NCI-H2029 (cell line): Measurements from ENCODE around the gene PLEKHG5.

Experiments
- DNase-seq: peaks from one replicate; lab custom pipeline; 2025; lab: John Stamatoyannopoulos, UW

PLEKHG5 gene

DNA sequence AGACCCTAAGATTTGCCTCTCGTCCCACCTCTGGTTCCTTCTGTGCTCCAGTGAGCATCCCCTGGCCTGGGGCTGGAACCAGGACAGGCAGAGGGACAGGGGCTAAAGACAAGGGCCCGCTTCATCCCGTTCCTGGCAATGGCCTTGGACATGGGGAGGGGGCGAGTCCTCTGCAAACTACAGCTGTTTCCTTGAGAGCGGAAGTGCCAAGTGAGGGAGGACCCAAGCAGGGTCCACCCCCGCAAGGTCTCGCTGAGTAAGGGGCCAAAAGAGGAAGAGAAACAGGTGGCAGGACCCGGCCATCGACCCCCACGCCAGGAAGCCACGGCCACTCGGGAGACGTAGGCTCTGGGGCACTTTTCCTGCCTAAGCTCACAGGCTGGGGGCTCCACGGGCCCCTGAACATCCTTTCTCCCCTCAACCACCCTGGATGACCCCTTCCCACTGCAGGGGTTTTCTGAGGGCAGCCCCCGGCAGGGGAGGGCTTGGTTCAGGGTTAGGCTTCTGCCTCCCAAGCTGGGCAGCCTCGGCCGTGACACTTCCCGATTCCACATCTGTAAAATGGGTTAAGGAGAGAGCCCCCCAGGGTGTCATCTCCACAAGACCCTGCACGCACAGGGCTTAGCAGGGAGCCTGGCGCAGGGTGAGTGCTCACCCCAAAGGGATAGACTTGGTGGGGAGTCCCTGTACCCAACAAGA lies 17.9 kb upstream of the PLEKHG5 start:
- no peak for DNase-seq

DNA sequence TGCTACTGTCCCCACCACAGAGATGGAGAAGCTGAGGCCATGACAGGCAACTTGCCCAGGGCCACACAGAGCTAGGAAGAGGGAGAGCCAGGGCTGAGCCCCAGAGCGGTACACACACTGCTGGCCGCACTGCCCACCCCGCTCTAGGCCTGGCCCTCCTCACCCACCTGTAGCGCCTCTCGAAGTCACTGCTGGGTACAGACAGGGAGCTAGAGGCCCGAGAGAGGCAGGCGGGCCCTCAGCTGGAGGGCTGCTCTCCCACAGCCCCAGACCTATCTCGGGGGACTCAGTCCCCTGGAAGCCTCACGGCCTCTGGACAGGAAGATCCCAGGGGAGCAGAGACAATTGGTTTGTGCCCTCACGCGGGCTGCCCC lies 17.3 kb upstream of the PLEKHG5 start:
- DNase-seq: no peak

DNA sequence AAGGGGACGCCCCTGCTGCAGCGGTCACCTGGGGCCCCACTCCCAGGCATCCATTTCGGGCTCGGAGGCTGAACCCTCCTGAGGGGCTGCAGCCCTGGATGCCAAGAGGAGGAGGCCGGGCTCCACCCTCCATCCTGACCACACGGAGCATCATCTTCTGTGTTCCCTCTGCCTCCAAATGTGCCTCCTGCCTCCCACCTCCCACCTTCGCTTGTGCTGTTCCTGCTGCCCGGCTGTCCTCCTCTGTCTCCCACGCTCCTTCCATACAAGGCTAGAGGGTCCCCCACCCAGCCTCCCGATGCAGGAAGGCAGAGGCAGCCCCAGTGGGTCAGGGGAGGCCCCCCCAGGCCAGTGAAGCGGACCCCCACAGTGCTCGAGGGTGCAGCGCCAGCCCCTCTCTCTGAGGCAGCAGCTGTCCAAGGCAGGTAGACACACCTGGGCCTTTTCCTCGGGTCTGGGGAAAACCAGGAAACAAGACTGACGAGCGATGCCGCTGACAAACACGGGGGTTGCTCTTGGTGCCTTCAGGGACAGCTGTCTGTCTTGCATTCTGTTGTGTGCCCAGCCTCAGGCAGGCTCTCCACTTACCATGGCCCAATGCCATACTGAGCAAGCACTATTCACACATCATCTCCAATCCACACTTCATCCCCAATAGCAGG lies 16.8 kb upstream of the PLEKHG5 start:
- no peak for DNase-seq

GRCh38 chr1:6507461-6507911 lies 16.0 kb upstream of the PLEKHG5 start:
- no peak for DNase-seq

DNA sequence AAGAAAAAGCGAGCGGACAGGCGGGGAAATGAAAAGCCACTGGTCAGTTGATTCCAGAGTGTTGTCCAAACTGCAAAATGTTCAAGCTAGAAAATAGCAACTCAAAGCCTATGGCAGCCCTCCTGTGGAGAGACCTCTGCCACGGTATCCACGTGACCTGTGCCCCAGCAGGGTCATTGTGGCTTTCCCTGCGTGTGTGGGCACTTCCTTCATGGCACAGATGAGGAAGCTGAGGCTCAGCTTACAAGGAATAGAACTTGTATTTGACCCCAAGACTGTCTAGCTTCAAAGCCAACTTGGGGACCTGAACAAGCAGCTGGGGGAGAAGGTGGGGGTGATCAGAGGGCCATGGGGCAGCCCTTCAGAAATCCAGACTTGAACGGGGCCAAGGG lies 15.6 kb upstream of the PLEKHG5 start:
- DNase-seq: no peak

- no peak for DNase-seq
Measured at GRCh38 chr1:6506210-6507036, 15.0 kb upstream of the PLEKHG5 start.

DNA sequence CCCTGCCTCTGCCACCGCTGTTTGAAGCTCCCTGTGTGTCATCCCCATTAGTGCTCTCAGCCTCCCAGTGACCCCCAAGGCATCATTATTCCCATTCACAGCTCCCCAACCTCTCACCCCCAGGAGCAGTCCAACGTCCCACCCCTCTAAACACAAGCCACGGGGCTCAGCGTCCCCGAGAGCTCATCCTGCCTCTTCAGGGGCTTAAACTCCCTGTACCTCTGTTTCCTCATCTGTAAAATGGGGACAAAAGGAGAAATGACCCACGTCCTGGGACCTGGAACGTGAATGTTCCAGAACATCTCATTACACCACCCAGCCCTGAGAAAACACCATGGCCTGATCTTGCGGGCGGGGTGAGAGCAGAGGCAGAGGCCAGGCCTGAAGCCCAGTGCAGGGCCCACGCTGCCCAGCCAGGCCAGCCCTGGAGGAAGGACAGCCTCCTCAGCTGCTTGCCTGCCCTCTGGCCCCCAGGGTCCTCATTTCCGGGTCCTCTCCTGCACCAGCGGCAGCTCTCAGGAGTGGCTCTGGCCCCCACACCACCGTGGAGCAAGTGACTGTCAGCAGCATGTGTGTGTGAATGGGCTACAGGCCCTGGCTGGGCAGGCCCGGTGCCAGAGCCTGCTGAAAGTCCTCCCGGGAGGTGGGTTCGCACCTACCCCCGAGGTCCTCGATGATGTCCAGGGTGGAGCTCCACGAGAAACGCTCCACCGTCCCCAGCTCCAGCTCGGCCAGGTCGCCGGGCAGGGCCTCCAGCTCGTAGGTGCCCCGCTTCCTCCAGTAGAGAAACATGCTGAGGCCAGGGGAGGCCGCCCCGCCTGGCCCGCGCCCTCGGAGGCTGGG lies 14.1 kb upstream of the PLEKHG5 start:
- DNase-seq: no peak

- DNase-seq: no peak
Measured at GRCh38 chr1:6504887-6505286, 13.4 kb upstream of the PLEKHG5 start.

- DNase-seq: no peak
Measured at GRCh38 chr1:6503884-6504602, 12.6 kb upstream of the PLEKHG5 start.

- no peak for DNase-seq
Measured at GRCh38 chr1:6502000-6502891, 10.8 kb upstream of the PLEKHG5 start.

GRCh38 chr1:6501279-6501813 lies 9.9 kb upstream of the PLEKHG5 start:
- DNase-seq: no peak

DNA sequence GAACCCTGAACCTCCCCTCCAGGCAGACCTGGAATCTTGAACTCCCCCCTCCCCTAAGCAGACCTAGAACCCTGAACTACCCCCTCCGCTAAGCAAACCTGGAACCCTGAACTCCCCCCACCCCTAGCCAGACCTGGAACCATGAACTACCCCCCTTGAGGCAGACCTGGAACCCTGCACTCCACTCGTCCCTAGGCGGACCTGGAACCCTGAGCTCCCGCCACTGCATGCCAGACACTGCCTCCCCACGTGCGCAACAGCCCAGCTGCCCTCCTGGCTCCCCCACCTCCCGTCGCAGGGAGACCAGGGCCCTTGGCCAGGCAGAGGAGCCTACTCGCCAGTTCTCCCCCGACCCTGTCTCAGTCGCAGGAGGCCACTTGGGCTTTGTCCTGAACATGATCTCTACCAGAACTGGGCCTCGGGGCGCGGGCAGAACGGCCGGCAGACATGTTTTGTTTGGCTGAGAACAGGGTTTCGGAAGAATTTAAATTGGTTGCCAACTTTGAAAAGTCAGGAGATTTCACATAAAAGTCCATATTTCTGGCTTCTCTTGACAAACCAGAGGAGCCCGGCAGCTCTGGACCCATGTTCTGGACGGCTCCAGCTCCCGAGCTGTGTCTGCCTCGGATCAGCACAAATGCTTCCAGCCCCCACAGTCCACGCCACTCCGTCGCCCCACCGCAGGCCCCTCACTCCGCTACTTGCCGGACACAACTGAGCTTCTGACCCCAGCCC lies 9.2 kb upstream of the PLEKHG5 start:
- no peak for DNase-seq

- DNase-seq: no peak
Measured at GRCh38 chr1:6499296-6499695, 7.8 kb upstream of the PLEKHG5 start.

DNA sequence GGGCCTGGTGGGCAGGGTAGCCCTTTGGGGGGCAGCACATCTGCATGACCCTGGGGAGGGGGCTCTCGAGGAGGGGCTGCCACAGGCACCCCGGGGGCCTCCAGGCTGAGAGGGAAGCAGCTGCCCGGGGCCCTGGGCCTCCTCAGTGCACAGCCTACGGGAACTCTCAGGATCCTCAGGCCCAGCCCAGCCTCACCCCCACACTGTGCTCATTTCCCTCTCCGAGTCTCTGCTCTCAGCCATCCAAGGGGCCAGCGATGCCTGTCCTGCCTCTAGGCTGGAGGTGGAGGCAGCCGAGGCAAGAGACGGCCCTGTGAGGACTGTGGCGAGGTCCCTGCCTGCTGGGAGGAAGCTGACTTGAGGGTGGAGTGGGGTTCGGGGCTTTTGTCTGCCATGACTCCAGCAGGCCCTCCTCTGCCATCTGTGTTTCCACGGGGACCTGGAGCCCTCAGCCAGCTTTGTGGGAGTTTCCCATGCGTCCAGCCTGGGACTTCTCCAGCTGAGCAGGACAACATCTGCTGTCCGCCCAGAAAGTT lies 7.2 kb upstream of the PLEKHG5 start:
- no peak for DNase-seq

DNA sequence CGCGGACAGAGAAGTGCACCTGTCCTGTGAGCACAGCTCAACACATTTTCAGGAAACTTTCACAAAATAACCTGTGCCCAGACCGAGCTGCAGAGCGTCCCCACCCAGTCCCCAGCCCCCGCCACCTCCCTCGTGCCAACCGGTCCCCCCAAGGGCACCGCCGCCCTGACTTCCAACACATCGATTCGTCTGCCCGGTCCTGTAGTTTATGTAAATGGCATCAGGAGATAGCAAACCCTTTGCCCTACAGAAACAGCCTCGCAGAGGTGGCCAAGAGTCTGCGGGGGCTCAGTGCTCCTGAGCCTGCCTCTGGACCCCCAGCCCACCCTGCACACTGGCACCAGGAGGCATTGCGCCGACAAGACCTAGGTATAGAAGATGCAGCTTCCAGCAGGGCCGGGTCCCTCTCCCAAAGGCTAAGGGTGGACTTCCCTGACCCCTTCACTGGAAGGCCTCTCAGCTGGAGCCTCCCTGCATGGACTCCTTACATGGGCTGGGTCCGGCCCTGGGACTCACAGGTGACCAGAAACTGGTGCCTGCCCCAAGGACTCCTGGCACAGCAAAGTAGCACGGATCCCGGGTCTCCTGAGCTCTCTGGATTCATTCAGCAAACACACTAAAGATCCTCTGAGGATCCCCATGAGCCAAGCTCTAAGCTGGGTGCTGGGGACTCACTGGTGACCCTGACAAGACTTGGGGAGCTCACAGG lies 6.6 kb upstream of the PLEKHG5 start:
- DNase-seq: no peak

DNA sequence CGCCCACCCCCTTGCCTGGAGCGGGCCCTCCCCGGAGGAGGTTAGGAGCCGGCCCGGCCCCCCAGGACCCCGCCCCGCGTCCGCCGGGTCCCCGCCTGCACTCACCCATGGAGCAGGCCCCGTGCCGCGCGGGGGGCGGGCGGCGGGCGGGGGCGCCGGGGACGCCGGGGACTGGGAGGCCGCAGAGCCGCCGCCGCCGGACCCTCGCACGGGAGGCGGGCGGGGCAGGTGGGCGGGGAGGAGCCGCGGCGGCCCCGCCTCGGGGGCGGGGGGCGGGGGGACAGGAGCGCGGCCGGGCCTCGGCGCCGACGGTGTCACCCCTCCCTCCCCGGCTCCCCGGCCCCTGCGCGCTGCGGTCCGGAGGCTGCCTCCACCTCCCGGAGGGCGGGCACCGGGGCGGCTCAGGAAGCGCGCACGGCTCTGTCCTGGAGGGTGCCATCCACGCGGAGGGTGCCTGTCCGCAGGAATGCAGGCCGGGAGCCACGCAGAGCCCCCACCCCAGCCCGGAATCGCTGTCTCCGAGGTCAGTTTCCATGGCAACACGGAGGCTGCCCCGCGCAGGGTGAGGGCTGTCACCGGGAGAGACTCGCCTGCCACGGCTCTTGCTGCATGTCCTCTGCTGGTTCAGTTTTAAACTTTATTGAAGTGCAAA lies 5.9 kb upstream of the PLEKHG5 start:
- no peak for DNase-seq

DNA sequence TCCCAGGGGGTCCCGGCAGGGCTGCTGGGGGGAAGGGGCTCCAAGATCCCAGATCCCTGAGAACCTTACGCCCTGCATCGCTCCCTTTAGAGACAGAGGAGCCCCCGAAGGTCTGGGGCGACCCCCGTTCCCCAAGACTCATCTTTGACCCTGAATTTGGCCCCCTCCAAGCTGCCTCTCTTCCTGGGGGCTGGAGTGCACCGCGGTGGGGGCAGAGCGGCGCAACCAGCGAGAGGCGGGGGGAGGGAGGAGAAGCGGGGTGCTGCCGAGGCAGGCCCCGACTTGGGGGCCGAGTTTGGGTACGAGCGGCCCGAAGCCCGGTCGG lies 5.4 kb upstream of the PLEKHG5 start:
- no peak for DNase-seq

- no peak for DNase-seq
Measured at GRCh38 chr1:6496365-6496721, 4.9 kb upstream of the PLEKHG5 start.
